Panc1 (cell line): ENCODE data around the gene PERCC1.

Source experiments
- SIN3A ChIP-seq: IDR thresholded peaks from 2 replicates; pipeline ENCODE4 v1.6.1; 2012; ENCODE audit warnings: low read depth, mild to moderate bottlenecking, low read length, moderate library complexity, borderline replicate concordance; ENCODE audit not compliant: insufficient read depth
- TF ChIP-seq, protein P1 (sequence below): fragments of 450-650 bp; IDR thresholded peaks from 2 replicates; pipeline ENCODE4 v1.5.1; 2017; ENCODE audit warnings: mild to moderate bottlenecking
- TF ChIP-seq, protein P2 (sequence below), 2 experiments: IDR thresholded peaks; 2 replicates each; pipeline ENCODE4 v1.6.1; 2011 to 2012; ENCODE audit warnings: low read depth in 2 of 2, control low read depth in 1 of 2, low read length in 1 of 2, mild to moderate bottlenecking in 1 of 2, moderate library complexity in 1 of 2; ENCODE audit not compliant: insufficient read depth in 1 of 2

DNA sequence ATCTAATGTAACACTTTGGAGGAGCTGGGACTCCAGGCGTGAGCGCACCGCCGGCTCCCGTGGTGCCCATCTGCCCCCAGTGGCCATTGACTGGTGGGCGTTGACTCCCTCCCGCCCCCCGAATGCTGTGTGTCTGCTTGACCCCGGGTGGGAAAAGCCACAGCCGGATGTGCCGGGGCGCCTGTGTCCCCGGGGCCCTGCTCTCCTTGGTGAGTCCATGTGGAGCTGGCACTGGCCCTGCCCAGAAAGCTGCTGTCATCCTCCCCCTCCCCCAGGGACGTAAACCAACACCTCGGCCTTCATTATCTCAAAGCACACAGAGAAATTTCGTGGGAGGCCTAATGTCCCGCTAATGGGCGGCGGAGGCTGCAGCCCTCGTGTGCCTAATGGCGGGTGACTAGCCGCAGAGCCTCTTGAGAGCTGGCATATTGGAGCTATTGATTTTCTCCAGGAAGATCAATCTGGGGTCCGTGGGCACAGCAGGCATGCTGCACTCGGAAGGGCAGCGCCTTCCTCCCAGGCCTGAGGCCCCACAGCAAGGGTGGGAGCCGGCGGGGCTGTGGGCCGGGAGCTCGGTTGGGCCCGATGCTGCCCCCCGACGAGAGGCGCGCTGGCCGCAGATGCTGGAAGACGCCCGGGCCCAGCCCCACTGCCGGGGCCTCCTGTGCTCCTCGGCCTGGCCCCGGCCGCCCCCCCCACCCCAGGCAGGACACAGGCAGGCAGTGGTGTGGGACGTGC, 4.0 kb upstream of the PERCC1 start:
- TF ChIP-seq, protein P1, sequence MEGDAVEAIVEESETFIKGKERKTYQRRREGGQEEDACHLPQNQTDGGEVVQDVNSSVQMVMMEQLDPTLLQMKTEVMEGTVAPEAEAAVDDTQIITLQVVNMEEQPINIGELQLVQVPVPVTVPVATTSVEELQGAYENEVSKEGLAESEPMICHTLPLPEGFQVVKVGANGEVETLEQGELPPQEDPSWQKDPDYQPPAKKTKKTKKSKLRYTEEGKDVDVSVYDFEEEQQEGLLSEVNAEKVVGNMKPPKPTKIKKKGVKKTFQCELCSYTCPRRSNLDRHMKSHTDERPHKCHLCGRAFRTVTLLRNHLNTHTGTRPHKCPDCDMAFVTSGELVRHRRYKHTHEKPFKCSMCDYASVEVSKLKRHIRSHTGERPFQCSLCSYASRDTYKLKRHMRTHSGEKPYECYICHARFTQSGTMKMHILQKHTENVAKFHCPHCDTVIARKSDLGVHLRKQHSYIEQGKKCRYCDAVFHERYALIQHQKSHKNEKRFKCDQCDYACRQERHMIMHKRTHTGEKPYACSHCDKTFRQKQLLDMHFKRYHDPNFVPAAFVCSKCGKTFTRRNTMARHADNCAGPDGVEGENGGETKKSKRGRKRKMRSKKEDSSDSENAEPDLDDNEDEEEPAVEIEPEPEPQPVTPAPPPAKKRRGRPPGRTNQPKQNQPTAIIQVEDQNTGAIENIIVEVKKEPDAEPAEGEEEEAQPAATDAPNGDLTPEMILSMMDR, result no peak
- no peak for TF ChIP-seq SIN3A
- TF ChIP-seq, protein P2, sequence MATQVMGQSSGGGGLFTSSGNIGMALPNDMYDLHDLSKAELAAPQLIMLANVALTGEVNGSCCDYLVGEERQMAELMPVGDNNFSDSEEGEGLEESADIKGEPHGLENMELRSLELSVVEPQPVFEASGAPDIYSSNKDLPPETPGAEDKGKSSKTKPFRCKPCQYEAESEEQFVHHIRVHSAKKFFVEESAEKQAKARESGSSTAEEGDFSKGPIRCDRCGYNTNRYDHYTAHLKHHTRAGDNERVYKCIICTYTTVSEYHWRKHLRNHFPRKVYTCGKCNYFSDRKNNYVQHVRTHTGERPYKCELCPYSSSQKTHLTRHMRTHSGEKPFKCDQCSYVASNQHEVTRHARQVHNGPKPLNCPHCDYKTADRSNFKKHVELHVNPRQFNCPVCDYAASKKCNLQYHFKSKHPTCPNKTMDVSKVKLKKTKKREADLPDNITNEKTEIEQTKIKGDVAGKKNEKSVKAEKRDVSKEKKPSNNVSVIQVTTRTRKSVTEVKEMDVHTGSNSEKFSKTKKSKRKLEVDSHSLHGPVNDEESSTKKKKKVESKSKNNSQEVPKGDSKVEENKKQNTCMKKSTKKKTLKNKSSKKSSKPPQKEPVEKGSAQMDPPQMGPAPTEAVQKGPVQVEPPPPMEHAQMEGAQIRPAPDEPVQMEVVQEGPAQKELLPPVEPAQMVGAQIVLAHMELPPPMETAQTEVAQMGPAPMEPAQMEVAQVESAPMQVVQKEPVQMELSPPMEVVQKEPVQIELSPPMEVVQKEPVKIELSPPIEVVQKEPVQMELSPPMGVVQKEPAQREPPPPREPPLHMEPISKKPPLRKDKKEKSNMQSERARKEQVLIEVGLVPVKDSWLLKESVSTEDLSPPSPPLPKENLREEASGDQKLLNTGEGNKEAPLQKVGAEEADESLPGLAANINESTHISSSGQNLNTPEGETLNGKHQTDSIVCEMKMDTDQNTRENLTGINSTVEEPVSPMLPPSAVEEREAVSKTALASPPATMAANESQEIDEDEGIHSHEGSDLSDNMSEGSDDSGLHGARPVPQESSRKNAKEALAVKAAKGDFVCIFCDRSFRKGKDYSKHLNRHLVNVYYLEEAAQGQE (IDR thresholded peaks at IDR 0.05; ENCODE audit: insufficient read depth in 1 of 2, low read depth in 2 of 2, low read length in 1 of 2), result no peak
